GM12878 (cell line): Measurements from ENCODE around the gene MR1. TPM values are rescaled to one million over a fixed set of nuclear protein-coding genes. Genes with fewer than 3 reads are reported as not detected.

Experiments
- ATAC-seq: fragments of 200-7000 bp; cut with Tn5 transposase; 3 replicates; pipeline ENCODE4 v1.9.1; 2020; ENCODE audit warnings: mild to moderate bottlenecking, moderate library complexity
- BruUV-seq: library from RNA; stranded (reverse); fragments of 400-500 nt; replicated peaks from 2 replicates; lab custom pipeline; 2021; lab: Mats Ljungman, UMichigan
- CTCF ChIA-PET: fragments of 300-600 bp; sonication (Branson Sonifier 250); formaldehyde crosslinking; extraction: SDS; loops from one replicate; lab custom pipeline; 2021; ENCODE audit warnings: inconsistent platforms; lab: Yijun Ruan, JAX
- POLR2A ChIA-PET: fragments of 350-600 bp; formaldehyde crosslinking; extraction: SDS; loops from one replicate; lab custom pipeline; 2021; ENCODE audit warnings: inconsistent platforms; lab: Charles Lee
- RAD21 ChIA-PET: fragments of 300-600 bp; sonication (Branson Sonifier 250); formaldehyde crosslinking; loops from one replicate; lab custom pipeline; 2023; ENCODE audit warnings: antibody characterized with exemption; ENCODE audit not compliant: unreplicated experiment; lab: Charles Lee
- SMC1A ChIA-PET: fragments of 300-600 bp; sonication (Branson Sonifier 250); formaldehyde crosslinking; loops from one replicate; lab custom pipeline; 2023; ENCODE audit not compliant: unreplicated experiment, uncharacterized antibody; lab: Charles Lee
- DNase-seq: peaks from one replicate; pipeline ENCODE4 v3.0.0-alpha.2; 2011; ENCODE audit warnings: low read depth, low spot score
- FAIRE-seq: peaks from 3 replicates; lab custom pipeline; 2011; peaks lifted over from hg19 to GRCh38; lab: Jason Lieb, UNC
- H2AFZ ChIP-seq: 2 replicates; pipeline ENCODE4 v1.6.0; 2011; ENCODE audit warnings: low read depth, low read length, control low read depth; ENCODE audit not compliant: control insufficient read depth
- H3K27ac ChIP-seq: 2 replicates; pipeline ENCODE4 v1.5.1; 2011; ENCODE audit warnings: control low read depth; ENCODE audit not compliant: control insufficient read depth, insufficient read depth
- H3K27me3 ChIP-seq, 2 experiments: replicated peaks in 1 of 2; 2 replicates each; pipeline versions ENCODE4 v1.6.0 to v1.6.1; 2011; ENCODE audit warnings: low read length in 1 of 2; ENCODE audit not compliant: control insufficient read depth in 2 of 2, insufficient read depth in 2 of 2
- H3K36me3 ChIP-seq, 2 experiments: 2 replicates each; pipeline ENCODE4 v1.5.1; 2011; ENCODE audit warnings: low read length in 1 of 2; ENCODE audit not compliant: control insufficient read depth in 2 of 2, insufficient read depth in 2 of 2
- H3K4me1 ChIP-seq: 2 replicates; pipeline ENCODE4 v1.6.1; 2011; ENCODE audit warnings: mild to moderate bottlenecking, low read length, moderate library complexity, mixed read lengths; ENCODE audit not compliant: control insufficient read depth, insufficient read depth
- H3K4me2 ChIP-seq: 2 replicates; pipeline ENCODE4 v1.6.0; 2011; ENCODE audit warnings: control low read depth; ENCODE audit not compliant: control insufficient read depth, insufficient read depth
- H3K4me3 ChIP-seq: fragments of 200-600 bp; sonication (generic); 2 replicates; pipeline ENCODE4 v1.5.1; 2016
- H3K79me2 ChIP-seq: 2 replicates; pipeline ENCODE4 v1.6.0; 2011; ENCODE audit warnings: low read length; ENCODE audit not compliant: control insufficient read depth, insufficient read depth
- H3K9ac ChIP-seq: 2 replicates; pipeline ENCODE4 v1.8.0; 2011; ENCODE audit warnings: low read length, control low read depth, mixed read lengths; ENCODE audit not compliant: control insufficient read depth, insufficient read depth
- H3K9me3 ChIP-seq: replicated peaks from 3 replicates; pipeline ENCODE4 v1.5.1; 2011; ENCODE audit warnings: mild to moderate bottlenecking, low read length; ENCODE audit not compliant: control insufficient read depth, insufficient read depth
- H4K20me1 ChIP-seq: 2 replicates; pipeline ENCODE4 v1.6.0; 2011; ENCODE audit not compliant: control insufficient read depth, insufficient read depth
- BCL3 ChIP-seq: IDR thresholded peaks from 2 replicates; pipeline ENCODE4 v1.6.1; 2011; ENCODE audit warnings: borderline replicate concordance, low read depth, mild to moderate bottlenecking, moderate library complexity, low read length; ENCODE audit not compliant: insufficient read depth, poor library complexity, severe bottlenecking
- NBN ChIP-seq: fragments of 450-650 bp; IDR thresholded peaks from 2 replicates; pipeline ENCODE4 v1.6.1; 2016
- NKRF ChIP-seq: fragments of 450-650 bp; conservative IDR thresholded peaks from 2 replicates; pipeline ENCODE4 v1.6.1; 2017; ENCODE audit warnings: mild to moderate bottlenecking, moderate library complexity
- POLR2AphosphoS2 ChIP-seq: IDR thresholded peaks from 2 replicates; pipeline ENCODE4 v1.6.1; 2011; ENCODE audit warnings: low read depth, mild to moderate bottlenecking, low read length, improper control_type of control experiment, moderate library complexity
- POLR2AphosphoS5 ChIP-seq: IDR thresholded peaks from 2 replicates; pipeline ENCODE4 v1.6.1; 2011; ENCODE audit warnings: mild to moderate bottlenecking, low read length, inconsistent platforms
- RFX5 ChIP-seq: IDR thresholded peaks from 2 replicates; pipeline ENCODE4 v1.6.1; 2011; ENCODE audit warnings: low read depth, low read length, improper control_type of control experiment
- ZNF384 ChIP-seq: IDR thresholded peaks from 2 replicates; pipeline ENCODE4 v1.6.1; 2012; ENCODE audit warnings: low read depth, mild to moderate bottlenecking, low read length, improper control_type of control experiment, borderline replicate concordance
- WGBS: methylation state at CpG from one replicate; pipeline ENCODE4 v1.1.6; 2016; ENCODE audit warnings: low lambda C conversion rate; ENCODE audit not compliant: insufficient replicate concordance, insufficient coverage; ENCODE audit errors: missing lambda C conversion rate; 5-methylcytosine and 5-hydroxymethylcytosine counted together
- in situ Hi-C: fragments of 300-500 bp; cut with MboI; formaldehyde crosslinking; loops from 9 replicates; pipeline ENCODE4 v1.14.3; 2018; ENCODE audit warnings: mixed read lengths
- intact Hi-C: fragments of 100-400 bp; cut with micrococcal nuclease; formaldehyde crosslinking; loops from one replicate; pipeline ENCODE4 v1.14.2; 2022; ENCODE audit not compliant: unreplicated experiment
- polyA plus RNA-seq, 11 experiments: library from polyadenylated mRNA; depleted of rRNA in 4 of 11; unstranded in 6 of 11; stranded (reverse) in 5 of 11; fragments of >200 nt; fragmentation: Nextera tagmentation in 4 of 11; fragmentation: Illumina TruSeq in 1 of 11; extraction: Ambion mirVana in 4 of 11; extraction: Trizol in 1 of 11; gene quantifications; 1 replicate in 1 of 11; 2 replicates in 10 of 11; pipeline versions ENCODE4 v1.2.1 to v1.2.3, GENCODE V29; 2011 to 2016; ENCODE audit warnings: inconsistent platforms in 2 of 11, missing spikeins in 2 of 11, low read depth in 1 of 11
- total RNA-seq, 4 experiments: library from RNA; depleted of rRNA in 3 of 4; stranded (reverse); fragments of >200 nt in 3 of 4; fragmentation: Illumina TruSeq in 1 of 4; extraction: Trizol in 1 of 4; gene quantifications; 2 replicates each; pipeline versions ENCODE4 v1.2.1 to v1.2.3, GENCODE V29; 2013 to 2021
- TF ChIP-seq, protein P1 (sequence below): fragments of 450-650 bp; IDR thresholded peaks from 2 replicates; pipeline ENCODE4 v1.6.1; 2014; ENCODE audit warnings: mild to moderate bottlenecking
- TF ChIP-seq, protein P2 (sequence below): fragments of 450-650 bp; IDR thresholded peaks from 2 replicates; pipeline ENCODE4 v1.6.1; 2017; ENCODE audit warnings: mild to moderate bottlenecking, low read depth, inconsistent platforms; ENCODE audit not compliant: poor library complexity, severe bottlenecking

MR1 gene
- total and polyA plus RNA-seq, 10 of the 15 experiments (the other 5 are each of a cell fraction or from before 2014, with no cell fraction given): 24.7 to 65.9 (median 30.9) TPM

- Histone ChIP-seq H3K9ac (peak overlapping the region; percentile 98; the same call in 1 of the 2 replicates), H3K79me2 (peaks cover 69% of the 10 kb centered on the region), H2AFZ (no peak overlapping the region), H3K27ac (no peak overlapping the region; the same call in 1 of the 2 replicates), H3K27me3 (no peaks in the 10 kb centered on the region), H4K20me1 (peaks cover 5% of the 10 kb centered on the region; the same call in 1 of the 2 replicates), H3K4me2 (peak overlapping the region; percentile 89), H3K9me3 (no peaks in the 10 kb centered on the region; the same call in 2 of the 3 replicates), H3K4me3 (peak overlapping the region; percentile 99), H3K4me1 (peaks cover 21% of the 10 kb centered on the region), H3K36me3 (peaks cover 0 to 18% of the 10 kb centered on the region in 2 experiments; a peak in 3 of 4 replicates)
- DNase-seq: no peak
- in situ Hi-C loops: loop anchor here (5.0 kb wide), 1 partner anchor 40 kb away; no protein-coding TSS in a partner anchor
- ChIA-PET RAD21 (interaction anchor here (0.8 to 26.9 kb wide), 11 partner anchors 8 to 210 kb away, joined by 3 to 966 read pairs (median 5); no protein-coding TSS in a partner anchor), POLR2A (interaction anchor here (0.7 to 10.4 kb wide), 14 partner anchors 11 to 70 kb away, joined by 3 to 142 read pairs (median 12); partner anchors contain the start of gene MR1), CTCF (interaction anchor here (0.8 to 38.4 kb wide), 14 partner anchors 8 to 73 kb away, joined by 3 to 1067 read pairs (median 6); partner anchors contain the start of gene MR1), SMC1A (interaction anchor here (0.6 to 39.2 kb wide), 15 partner anchors 11 to 210 kb away, joined by 3 to 1399 read pairs (median 4); no protein-coding TSS in a partner anchor)
- no peak for FAIRE-seq
- BruUV-seq: no TSS peak
- intact Hi-C loops: no loop called here
- TF ChIP-seq NKRF (0 out of 2 replicates have a peak, but pooled peaks have one; percentile 29), POLR2AphosphoS2 (0 out of 2 replicates have a peak, but pooled peaks have one; percentile 2), POLR2AphosphoS5 (peak; percentile 20; the same call in 1 of the 2 replicates), BCL3 (no peak), NBN (no peak), RFX5 (no peak), ZNF384 (no peak)
- TF ChIP-seq, protein P1, sequence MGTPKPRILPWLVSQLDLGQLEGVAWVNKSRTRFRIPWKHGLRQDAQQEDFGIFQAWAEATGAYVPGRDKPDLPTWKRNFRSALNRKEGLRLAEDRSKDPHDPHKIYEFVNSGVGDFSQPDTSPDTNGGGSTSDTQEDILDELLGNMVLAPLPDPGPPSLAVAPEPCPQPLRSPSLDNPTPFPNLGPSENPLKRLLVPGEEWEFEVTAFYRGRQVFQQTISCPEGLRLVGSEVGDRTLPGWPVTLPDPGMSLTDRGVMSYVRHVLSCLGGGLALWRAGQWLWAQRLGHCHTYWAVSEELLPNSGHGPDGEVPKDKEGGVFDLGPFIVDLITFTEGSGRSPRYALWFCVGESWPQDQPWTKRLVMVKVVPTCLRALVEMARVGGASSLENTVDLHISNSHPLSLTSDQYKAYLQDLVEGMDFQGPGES: no peak
- TF ChIP-seq, protein P2, sequence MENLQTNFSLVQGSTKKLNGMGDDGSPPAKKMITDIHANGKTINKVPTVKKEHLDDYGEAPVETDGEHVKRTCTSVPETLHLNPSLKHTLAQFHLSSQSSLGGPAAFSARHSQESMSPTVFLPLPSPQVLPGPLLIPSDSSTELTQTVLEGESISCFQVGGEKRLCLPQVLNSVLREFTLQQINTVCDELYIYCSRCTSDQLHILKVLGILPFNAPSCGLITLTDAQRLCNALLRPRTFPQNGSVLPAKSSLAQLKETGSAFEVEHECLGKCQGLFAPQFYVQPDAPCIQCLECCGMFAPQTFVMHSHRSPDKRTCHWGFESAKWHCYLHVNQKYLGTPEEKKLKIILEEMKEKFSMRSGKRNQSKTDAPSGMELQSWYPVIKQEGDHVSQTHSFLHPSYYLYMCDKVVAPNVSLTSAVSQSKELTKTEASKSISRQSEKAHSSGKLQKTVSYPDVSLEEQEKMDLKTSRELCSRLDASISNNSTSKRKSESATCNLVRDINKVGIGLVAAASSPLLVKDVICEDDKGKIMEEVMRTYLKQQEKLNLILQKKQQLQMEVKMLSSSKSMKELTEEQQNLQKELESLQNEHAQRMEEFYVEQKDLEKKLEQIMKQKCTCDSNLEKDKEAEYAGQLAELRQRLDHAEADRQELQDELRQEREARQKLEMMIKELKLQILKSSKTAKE: no peak
- ATAC-seq: no peak
- WGBS: 22% methylated on average over 2 of the region's 2 CpGs
Observed at GRCh38 chr1:181092056-181092455, 58.3 kb downstream of the MR1 start.
